D721Med (cell line): ENCODE measurements around the gene KCTD1.

ENCODE experiments used
- DNase-seq: peaks from one replicate; pipeline ENCODE4 v3.0.0; 2011; ENCODE audit warnings: low spot score; ENCODE audit not compliant: insufficient read length
- FAIRE-seq: peaks from 2 replicates; lab custom pipeline; 2011; peaks lifted over from hg19 to GRCh38; lab: Jason Lieb, UNC
- CTCF ChIP-seq: IDR thresholded peaks from 2 replicates; pipeline ENCODE4 v1.5.1; 2012; ENCODE audit warnings: mild to moderate bottlenecking, control low read depth; ENCODE audit not compliant: insufficient read depth; ENCODE audit errors: missing control alignments

KCTD1 gene

DNA sequence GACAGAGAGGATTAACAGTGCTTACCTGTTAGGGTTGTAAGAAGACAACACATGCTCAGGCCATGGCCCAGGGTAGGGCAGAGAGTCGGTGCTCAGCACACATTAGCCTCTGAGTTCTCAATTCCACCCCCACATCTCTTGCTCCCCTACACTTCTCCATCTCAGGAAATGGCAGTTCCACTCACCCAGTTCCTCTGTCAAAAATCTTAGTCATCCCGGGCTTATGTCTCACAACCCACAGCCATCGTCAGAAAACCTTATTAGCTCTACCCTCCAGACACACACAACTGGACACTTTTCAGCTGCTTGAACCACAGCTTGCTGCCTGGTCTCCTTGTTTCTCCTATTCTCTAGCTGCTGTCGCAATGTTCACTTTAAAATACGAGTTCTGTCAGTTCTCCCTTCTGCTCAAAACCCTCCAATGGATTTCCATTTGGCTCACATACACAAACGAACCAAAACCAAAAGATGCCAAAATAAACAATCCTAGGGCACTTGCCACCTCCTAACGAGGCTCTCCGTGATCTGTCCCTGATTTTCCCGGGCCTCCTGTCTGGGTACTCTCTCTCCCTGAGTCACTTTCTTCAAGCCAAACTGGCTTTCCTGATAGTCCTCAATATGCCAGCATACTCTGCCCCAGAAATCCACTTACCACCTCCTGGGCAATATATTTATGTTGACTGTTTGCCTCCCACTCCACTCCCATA is 89.7 kb downstream of the KCTD1 start:
- FAIRE-seq (no peak), DNase-seq (no peak)
- no peak for TF ChIP-seq CTCF

- no peak for FAIRE-seq
- no peak for TF ChIP-seq CTCF
- DNase-seq: no peak
Measured at GRCh38 chr18:26457611-26458353, 90.6 kb downstream of the KCTD1 start.

DNA sequence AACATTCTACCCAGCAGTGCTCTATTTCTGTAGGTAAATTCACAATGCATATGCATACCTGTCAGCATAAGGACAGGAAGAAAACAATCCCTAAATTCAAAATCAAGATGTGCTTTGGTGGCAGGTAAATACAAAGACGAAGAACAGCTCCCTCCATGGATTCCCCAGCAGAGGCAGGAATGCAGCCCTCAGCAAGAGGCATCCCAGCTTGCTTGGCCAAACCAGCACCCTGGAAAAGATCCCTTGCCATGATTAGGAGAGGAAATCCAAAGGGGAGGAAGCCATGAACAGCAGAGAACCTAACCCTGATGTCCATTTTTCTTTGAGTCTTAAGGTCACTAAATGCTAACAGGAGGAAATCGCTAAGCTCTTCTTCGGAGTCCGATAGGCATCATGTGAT is 91.2 kb downstream of the KCTD1 start:
- DNase-seq (no peak), FAIRE-seq (no peak)
- no peak for TF ChIP-seq CTCF

GRCh38 chr18:26456070-26456491 is 92.3 kb downstream of the KCTD1 start:
- FAIRE-seq (no peak), DNase-seq (no peak)
- no peak for TF ChIP-seq CTCF

DNA sequence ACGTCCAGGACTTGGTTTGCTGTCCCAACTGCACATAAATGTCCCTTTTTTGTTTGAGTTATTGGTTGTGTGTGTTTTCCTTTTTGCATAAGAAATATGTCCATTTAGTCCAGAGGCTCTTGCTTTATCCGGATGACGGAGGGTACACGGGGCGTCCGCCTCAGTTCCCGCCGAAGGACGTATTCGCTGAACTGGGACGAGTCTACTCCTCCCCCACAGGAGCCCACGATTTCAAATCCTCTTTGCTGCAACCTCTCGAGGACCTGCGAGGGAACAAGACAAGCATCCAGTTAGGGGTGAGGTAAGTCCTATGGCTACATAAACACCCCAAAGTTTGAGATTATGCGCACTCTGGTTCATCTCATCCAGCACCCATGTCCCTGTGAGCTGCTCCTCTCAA is 92.7 kb downstream of the KCTD1 start:
- no peak for DNase-seq
- no peak for FAIRE-seq
- TF ChIP-seq CTCF: no peak

GRCh38 chr18:26454616-26455015 is 93.7 kb downstream of the KCTD1 start:
- FAIRE-seq (no peak), DNase-seq (no peak)
- no peak for TF ChIP-seq CTCF

DNA sequence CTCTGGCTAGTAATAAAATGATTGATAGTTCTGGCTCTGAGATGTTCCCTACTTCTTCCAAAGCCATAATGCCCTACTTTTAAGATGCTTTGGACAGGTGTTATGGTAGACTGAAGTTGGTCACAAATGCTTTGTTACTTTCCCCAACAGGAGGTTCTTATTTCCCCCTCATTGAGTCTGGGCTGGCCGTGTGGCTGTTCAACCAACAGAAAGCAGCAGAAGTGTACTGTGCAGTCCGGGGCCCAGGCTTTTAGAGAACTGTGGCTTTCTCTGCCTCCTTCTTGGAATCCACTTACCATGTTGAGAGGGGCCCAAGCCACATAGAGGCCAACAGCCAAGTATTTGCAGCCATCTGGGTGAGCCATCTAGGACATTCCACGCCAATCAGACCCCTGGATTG is 94.2 kb downstream of the KCTD1 start:
- TF ChIP-seq CTCF: no peak
- DNase-seq (no peak), FAIRE-seq (no peak)
